ENCODE results near the gene VAV1. TPM values are rescaled to one million over a fixed set of nuclear protein-coding genes. Genes with fewer than 3 reads are reported as not detected.

The VAV1 gene
- total and polyA plus RNA-seq, 9 of the 15 experiments (the other 6 are each of a cell fraction or from before 2014, with no cell fraction given): 0.46 to 20.1 (median 11.1) TPM

DNA sequence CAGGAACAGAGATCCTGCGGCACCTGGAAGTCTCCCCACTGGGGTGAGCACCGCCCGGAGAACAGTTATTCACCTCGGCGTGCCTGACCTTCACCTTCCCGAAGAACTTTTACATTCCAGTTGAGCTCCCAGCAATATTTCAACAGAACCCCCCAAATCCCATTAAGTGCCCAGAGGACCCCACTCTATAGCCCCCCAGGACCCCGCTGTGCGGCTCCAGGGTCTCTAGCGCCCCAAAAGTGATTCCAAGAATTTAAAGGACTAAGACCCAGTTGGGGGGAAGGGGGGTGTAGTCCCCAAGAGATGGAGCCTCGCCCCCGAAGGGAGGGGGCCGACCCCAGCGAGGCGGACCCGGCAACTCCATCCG lies 35.6 kb upstream of the VAV1 start (continued):
- TF ChIP-seq, protein P1, sequence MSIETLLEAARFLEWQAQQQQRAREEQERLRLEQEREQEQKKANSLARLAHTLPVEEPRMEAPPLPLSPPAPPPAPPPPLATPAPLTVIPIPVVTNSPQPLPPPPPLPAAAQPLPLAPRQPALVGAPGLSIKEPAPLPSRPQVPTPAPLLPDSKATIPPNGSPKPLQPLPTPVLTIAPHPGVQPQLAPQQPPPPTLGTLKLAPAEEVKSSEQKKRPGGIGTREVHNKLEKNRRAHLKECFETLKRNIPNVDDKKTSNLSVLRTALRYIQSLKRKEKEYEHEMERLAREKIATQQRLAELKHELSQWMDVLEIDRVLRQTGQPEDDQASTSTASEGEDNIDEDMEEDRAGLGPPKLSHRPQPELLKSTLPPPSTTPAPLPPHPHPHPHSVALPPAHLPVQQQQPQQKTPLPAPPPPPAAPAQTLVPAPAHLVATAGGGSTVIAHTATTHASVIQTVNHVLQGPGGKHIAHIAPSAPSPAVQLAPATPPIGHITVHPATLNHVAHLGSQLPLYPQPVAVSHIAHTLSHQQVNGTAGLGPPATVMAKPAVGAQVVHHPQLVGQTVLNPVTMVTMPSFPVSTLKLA (conservative IDR thresholded peaks at IDR 0.05): peak; percentile 27 to 55; a peak in 2 of 4 replicates
- TF ChIP-seq HDAC8 (tag; IDR thresholded peaks at IDR 0.05) (no peak), RFX7 (CRISPR knock-in tag; IDR thresholded peaks at IDR 0.05) (no peak), MAZ (CRISPR knock-in tag; conservative IDR thresholded peaks at IDR 0.05 in 1 of 2, IDR thresholded peaks at IDR 0.05 in 1 of 2) (no peak), PTTG1 (tag; IDR thresholded peaks at IDR 0.05; ENCODE audit: low read depth) (no peak), FOXK1 (CRISPR knock-in tag; IDR thresholded peaks at IDR 0.05; ENCODE audit: borderline replicate concordance) (0 out of 2 replicates have a peak, but pooled peaks have one; percentile 46), CBFA2T3 (IDR thresholded peaks at IDR 0.05) (no peak), ETV1 (tag; conservative IDR thresholded peaks at IDR 0.05; ENCODE audit: low read depth) (no peak), GABPB2 (CRISPR knock-in tag; conservative IDR thresholded peaks at IDR 0.05) (no peak)
- TF ChIP-seq, protein P2, sequence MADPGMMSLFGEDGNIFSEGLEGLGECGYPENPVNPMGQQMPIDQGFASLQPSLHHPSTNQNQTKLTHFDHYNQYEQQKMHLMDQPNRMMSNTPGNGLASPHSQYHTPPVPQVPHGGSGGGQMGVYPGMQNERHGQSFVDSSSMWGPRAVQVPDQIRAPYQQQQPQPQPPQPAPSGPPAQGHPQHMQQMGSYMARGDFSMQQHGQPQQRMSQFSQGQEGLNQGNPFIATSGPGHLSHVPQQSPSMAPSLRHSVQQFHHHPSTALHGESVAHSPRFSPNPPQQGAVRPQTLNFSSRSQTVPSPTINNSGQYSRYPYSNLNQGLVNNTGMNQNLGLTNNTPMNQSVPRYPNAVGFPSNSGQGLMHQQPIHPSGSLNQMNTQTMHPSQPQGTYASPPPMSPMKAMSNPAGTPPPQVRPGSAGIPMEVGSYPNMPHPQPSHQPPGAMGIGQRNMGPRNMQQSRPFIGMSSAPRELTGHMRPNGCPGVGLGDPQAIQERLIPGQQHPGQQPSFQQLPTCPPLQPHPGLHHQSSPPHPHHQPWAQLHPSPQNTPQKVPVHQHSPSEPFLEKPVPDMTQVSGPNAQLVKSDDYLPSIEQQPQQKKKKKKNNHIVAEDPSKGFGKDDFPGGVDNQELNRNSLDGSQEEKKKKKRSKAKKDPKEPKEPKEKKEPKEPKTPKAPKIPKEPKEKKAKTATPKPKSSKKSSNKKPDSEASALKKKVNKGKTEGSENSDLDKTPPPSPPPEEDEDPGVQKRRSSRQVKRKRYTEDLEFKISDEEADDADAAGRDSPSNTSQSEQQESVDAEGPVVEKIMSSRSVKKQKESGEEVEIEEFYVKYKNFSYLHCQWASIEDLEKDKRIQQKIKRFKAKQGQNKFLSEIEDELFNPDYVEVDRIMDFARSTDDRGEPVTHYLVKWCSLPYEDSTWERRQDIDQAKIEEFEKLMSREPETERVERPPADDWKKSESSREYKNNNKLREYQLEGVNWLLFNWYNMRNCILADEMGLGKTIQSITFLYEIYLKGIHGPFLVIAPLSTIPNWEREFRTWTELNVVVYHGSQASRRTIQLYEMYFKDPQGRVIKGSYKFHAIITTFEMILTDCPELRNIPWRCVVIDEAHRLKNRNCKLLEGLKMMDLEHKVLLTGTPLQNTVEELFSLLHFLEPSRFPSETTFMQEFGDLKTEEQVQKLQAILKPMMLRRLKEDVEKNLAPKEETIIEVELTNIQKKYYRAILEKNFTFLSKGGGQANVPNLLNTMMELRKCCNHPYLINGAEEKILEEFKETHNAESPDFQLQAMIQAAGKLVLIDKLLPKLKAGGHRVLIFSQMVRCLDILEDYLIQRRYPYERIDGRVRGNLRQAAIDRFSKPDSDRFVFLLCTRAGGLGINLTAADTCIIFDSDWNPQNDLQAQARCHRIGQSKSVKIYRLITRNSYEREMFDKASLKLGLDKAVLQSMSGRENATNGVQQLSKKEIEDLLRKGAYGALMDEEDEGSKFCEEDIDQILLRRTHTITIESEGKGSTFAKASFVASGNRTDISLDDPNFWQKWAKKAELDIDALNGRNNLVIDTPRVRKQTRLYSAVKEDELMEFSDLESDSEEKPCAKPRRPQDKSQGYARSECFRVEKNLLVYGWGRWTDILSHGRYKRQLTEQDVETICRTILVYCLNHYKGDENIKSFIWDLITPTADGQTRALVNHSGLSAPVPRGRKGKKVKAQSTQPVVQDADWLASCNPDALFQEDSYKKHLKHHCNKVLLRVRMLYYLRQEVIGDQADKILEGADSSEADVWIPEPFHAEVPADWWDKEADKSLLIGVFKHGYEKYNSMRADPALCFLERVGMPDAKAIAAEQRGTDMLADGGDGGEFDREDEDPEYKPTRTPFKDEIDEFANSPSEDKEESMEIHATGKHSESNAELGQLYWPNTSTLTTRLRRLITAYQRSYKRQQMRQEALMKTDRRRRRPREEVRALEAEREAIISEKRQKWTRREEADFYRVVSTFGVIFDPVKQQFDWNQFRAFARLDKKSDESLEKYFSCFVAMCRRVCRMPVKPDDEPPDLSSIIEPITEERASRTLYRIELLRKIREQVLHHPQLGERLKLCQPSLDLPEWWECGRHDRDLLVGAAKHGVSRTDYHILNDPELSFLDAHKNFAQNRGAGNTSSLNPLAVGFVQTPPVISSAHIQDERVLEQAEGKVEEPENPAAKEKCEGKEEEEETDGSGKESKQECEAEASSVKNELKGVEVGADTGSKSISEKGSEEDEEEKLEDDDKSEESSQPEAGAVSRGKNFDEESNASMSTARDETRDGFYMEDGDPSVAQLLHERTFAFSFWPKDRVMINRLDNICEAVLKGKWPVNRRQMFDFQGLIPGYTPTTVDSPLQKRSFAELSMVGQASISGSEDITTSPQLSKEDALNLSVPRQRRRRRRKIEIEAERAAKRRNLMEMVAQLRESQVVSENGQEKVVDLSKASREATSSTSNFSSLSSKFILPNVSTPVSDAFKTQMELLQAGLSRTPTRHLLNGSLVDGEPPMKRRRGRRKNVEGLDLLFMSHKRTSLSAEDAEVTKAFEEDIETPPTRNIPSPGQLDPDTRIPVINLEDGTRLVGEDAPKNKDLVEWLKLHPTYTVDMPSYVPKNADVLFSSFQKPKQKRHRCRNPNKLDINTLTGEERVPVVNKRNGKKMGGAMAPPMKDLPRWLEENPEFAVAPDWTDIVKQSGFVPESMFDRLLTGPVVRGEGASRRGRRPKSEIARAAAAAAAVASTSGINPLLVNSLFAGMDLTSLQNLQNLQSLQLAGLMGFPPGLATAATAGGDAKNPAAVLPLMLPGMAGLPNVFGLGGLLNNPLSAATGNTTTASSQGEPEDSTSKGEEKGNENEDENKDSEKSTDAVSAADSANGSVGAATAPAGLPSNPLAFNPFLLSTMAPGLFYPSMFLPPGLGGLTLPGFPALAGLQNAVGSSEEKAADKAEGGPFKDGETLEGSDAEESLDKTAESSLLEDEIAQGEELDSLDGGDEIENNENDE (IDR thresholded peaks at IDR 0.05; ENCODE audit: low read depth, low read length): no peak
- TF ChIP-seq, protein P3, sequence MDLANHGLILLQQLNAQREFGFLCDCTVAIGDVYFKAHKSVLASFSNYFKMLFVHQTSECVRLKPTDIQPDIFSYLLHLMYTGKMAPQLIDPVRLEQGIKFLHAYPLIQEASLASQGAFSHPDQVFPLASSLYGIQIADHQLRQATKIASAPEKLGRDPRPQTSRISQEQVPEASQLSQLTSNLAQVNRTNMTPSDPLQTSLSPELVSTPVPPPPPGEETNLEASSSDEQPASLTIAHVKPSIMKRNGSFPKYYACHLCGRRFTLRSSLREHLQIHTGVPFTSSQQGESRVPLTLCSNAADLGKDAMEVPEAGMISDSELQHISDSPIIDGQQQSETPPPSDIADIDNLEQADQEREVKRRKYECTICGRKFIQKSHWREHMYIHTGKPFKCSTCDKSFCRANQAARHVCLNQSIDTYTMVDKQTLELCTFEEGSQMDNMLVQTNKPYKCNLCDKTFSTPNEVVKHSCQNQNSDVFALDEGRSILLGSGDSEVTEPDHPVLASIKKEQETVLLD (IDR thresholded peaks at IDR 0.05): peak; percentile 23; the same call in 1 of the 2 replicates
- TF ChIP-seq, protein P4, sequence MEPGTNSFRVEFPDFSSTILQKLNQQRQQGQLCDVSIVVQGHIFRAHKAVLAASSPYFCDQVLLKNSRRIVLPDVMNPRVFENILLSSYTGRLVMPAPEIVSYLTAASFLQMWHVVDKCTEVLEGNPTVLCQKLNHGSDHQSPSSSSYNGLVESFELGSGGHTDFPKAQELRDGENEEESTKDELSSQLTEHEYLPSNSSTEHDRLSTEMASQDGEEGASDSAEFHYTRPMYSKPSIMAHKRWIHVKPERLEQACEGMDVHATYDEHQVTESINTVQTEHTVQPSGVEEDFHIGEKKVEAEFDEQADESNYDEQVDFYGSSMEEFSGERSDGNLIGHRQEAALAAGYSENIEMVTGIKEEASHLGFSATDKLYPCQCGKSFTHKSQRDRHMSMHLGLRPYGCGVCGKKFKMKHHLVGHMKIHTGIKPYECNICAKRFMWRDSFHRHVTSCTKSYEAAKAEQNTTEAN (CRISPR knock-in tag; IDR thresholded peaks at IDR 0.05): no peak

All from K562 (cell line).